ENCODE results near the gene GAS7. TPM values are rescaled to one million over a fixed set of nuclear protein-coding genes. Genes with fewer than 3 reads are reported as not detected.
"Not testable (repeated sequence)": the region's sequence is repeated elsewhere in the genome, so short reads cannot be mapped to it uniquely, and the experiment has no call there.

The GAS7 gene
- total RNA-seq, 1 donor from 2014 or later = 2.0 TPM

DNA sequence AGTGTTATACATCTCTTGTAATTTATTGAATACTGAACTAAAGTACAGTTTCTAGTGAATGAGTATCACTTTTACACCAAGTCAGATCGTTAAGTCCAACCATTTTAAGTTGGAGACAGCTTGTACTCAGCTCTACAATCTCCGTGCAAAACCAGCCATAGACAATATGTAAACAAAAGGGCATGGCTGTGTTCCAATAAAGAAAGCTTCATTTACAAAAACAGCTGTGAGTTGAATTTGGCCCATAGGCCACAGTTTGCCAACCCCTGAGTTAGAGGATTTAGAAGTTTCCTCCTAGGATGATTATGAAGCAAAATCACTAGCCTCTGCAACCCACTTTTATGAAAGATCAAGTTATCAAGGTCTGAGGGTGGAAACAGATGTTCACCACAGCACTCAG is 187.7 kb downstream of the GAS7 start:
- no peaks in the 10 kb centered on the region for H3K9me3 Mint-ChIP-seq (ENCODE audit: unreplicated experiment)
- H3K27me3 Mint-ChIP-seq (ENCODE audit: unreplicated experiment) = no peaks in the 10 kb centered on the region
- H3K27ac Mint-ChIP-seq (ENCODE audit: unreplicated experiment) = no peak overlapping the region
- no peak for DNase-seq
- TF ChIP-seq, protein P1, sequence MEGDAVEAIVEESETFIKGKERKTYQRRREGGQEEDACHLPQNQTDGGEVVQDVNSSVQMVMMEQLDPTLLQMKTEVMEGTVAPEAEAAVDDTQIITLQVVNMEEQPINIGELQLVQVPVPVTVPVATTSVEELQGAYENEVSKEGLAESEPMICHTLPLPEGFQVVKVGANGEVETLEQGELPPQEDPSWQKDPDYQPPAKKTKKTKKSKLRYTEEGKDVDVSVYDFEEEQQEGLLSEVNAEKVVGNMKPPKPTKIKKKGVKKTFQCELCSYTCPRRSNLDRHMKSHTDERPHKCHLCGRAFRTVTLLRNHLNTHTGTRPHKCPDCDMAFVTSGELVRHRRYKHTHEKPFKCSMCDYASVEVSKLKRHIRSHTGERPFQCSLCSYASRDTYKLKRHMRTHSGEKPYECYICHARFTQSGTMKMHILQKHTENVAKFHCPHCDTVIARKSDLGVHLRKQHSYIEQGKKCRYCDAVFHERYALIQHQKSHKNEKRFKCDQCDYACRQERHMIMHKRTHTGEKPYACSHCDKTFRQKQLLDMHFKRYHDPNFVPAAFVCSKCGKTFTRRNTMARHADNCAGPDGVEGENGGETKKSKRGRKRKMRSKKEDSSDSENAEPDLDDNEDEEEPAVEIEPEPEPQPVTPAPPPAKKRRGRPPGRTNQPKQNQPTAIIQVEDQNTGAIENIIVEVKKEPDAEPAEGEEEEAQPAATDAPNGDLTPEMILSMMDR (IDR thresholded peaks at IDR 0.05; ENCODE audit: partially characterized antibody, unreplicated experiment) = no peak
- H3K4me3 Mint-ChIP-seq (ENCODE audit: unreplicated experiment) = no peak overlapping the region
- no peaks in the 10 kb centered on the region for H3K36me3 Mint-ChIP-seq (ENCODE audit: unreplicated experiment)
- H3K4me1 Mint-ChIP-seq (ENCODE audit: low read depth, unreplicated experiment) = no peaks in the 10 kb centered on the region

- Mint-ChIP-seq H3K27me3 (ENCODE audit: unreplicated experiment) (peaks cover 2% of the 10 kb centered on the region), H3K4me3 (ENCODE audit: unreplicated experiment) (no peak overlapping the region), H3K9me3 (ENCODE audit: unreplicated experiment) (no peaks in the 10 kb centered on the region), H3K4me1 (ENCODE audit: low read depth, unreplicated experiment) (no peaks in the 10 kb centered on the region), H3K27ac (ENCODE audit: unreplicated experiment) (no peak overlapping the region), H3K36me3 (ENCODE audit: unreplicated experiment) (no peaks in the 10 kb centered on the region)
- no peak for DNase-seq
- TF ChIP-seq, protein P1 (IDR thresholded peaks at IDR 0.05; ENCODE audit: partially characterized antibody, unreplicated experiment) = no peak
Observed at GRCh38 chr17:10003705-10004104, 194.7 kb downstream of the GAS7 start.

GRCh38 chr17:10002567-10003360 is 195.6 kb downstream of the GAS7 start:
- not testable (repeated sequence) for H3K36me3 Mint-ChIP-seq (ENCODE audit: unreplicated experiment); H3K4me1 Mint-ChIP-seq (ENCODE audit: low read depth, unreplicated experiment); H3K27me3 Mint-ChIP-seq (ENCODE audit: unreplicated experiment); H3K27ac Mint-ChIP-seq (ENCODE audit: unreplicated experiment); H3K9me3 Mint-ChIP-seq (ENCODE audit: unreplicated experiment); H3K4me3 Mint-ChIP-seq (ENCODE audit: unreplicated experiment); DNase-seq

- no peak overlapping the region for H3K4me3 Mint-ChIP-seq (ENCODE audit: unreplicated experiment)
- no peak for DNase-seq
- TF ChIP-seq, protein P1 (IDR thresholded peaks at IDR 0.05; ENCODE audit: partially characterized antibody, unreplicated experiment) = no peak
- peaks cover 2% of the 10 kb centered on the region for H3K27me3 Mint-ChIP-seq (ENCODE audit: unreplicated experiment)
- no peaks in the 10 kb centered on the region for H3K4me1 Mint-ChIP-seq (ENCODE audit: low read depth, unreplicated experiment)
- no peaks in the 10 kb centered on the region for H3K36me3 Mint-ChIP-seq (ENCODE audit: unreplicated experiment)
- no peaks in the 10 kb centered on the region for H3K9me3 Mint-ChIP-seq (ENCODE audit: unreplicated experiment)
- H3K27ac Mint-ChIP-seq (ENCODE audit: unreplicated experiment) = no peak overlapping the region
Observed at GRCh38 chr17:10001306-10001873, 197.0 kb downstream of the GAS7 start.

DNA sequence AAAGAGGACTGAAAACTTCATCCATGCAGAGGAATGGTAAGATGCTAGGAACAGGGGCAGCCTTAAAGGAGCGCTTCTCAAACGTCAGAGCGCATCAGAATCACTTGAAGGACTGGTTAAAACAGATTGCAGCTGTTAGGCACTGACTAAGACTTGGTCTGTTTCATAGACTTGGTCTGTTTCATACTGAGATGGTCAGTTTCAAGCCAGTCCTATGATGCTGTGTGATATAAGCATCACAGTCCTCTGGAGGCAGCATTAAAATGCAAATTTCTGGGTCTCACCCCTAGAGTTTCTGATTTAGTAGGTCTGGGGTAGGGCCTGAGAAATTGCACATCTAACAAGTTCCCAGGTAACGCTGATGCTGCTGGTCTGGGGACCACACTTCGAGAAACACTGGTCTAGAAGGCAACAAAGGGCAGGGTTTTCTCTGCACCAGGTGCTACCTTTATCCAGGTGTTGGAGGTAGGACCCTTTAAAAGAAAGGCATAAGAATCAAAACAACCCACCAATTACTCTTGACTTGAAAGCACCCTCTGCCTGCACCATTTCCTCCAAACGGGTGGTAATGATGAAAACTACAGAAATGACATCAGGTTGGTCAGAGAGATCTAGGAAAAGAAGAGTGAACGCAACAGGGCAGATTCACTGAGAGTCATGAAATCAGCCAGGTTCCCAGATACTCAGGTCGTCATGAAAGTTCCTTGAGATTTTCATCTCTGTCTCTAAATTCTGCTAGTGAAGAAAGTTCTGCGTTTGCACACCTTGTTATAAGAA is 198.3 kb downstream of the GAS7 start:
- Mint-ChIP-seq H3K36me3 (ENCODE audit: unreplicated experiment) (no peaks in the 10 kb centered on the region), H3K27ac (ENCODE audit: unreplicated experiment) (no peak overlapping the region), H3K4me3 (ENCODE audit: unreplicated experiment) (no peak overlapping the region), H3K27me3 (ENCODE audit: unreplicated experiment) (peaks cover 2% of the 10 kb centered on the region), H3K9me3 (ENCODE audit: unreplicated experiment) (no peaks in the 10 kb centered on the region), H3K4me1 (ENCODE audit: low read depth, unreplicated experiment) (no peaks in the 10 kb centered on the region)
- DNase-seq = no peak
- TF ChIP-seq, protein P1 (IDR thresholded peaks at IDR 0.05; ENCODE audit: partially characterized antibody, unreplicated experiment) = no peak

Data from glutamatergic neuron (in vitro differentiated cells).